Right forelimb (tissue), 1 donor: ENCODE measurements around the gene DNAL4.
A peak's percentile ranks its signal among the peaks of the same experiment; 100 is the strongest.
"Not testable (repeated sequence)": the region's sequence is repeated elsewhere in the genome, so short reads cannot be mapped to it uniquely, and the experiment has no call there.

Experiments used
- DNase-seq: peaks from one replicate; pipeline ENCODE4 v3.0.0-alpha.2; 2018

The DNAL4 gene

DNA sequence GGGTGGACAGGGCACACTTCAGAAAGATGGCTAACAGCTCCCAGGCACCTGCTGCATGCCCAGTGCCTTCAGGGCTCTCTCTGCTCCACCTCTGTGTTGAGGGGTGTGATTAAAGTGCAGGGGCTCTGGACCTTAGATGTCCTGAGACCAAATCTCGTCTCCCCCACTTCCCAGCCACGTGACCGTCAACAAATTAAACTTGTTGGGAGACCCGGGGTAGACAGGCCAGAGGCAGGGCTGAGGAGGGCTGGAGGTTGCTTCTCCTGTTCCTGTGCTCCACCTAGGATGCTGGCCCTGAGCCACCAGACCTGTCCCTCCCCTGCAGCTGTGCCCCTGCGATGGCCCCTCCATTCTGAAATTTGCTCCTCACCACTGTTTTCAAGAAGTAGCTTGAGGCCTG, 32.9 kb upstream of the DNAL4 start:
- no peak for DNase-seq

GRCh38 chr22:38826386-38826785, 32.4 kb upstream of the DNAL4 start:
- DNase-seq = no peak

DNA sequence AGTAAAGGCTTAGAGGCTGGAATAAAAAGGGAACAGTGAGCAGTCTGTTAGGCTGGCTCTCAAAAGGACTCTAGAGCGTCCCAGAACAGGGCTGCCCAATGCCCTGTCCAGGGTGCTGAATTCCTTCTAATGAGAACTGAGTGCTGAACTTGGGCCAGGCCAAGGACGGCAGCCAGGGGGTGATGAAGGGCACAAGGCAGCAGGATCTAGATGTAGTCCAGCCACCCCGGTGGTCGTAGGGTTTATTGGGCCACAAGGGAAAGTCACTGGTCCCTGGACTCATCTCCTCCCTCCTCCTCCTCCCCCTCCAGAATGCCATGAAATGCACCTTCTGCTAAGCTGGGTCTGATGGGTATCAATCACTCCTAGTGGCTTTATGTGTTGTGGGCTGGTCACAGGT, 30.6 kb upstream of the DNAL4 start:
- peak; percentile 76 for DNase-seq

- DNase-seq = no peak
Measured at GRCh38 chr22:38823637-38824036, 29.7 kb upstream of the DNAL4 start.

- no peak for DNase-seq
Measured at GRCh38 chr22:38823076-38823475, 29.1 kb upstream of the DNAL4 start.

- no peak for DNase-seq
Measured at GRCh38 chr22:38820020-38820419, 26.1 kb upstream of the DNAL4 start.

DNA sequence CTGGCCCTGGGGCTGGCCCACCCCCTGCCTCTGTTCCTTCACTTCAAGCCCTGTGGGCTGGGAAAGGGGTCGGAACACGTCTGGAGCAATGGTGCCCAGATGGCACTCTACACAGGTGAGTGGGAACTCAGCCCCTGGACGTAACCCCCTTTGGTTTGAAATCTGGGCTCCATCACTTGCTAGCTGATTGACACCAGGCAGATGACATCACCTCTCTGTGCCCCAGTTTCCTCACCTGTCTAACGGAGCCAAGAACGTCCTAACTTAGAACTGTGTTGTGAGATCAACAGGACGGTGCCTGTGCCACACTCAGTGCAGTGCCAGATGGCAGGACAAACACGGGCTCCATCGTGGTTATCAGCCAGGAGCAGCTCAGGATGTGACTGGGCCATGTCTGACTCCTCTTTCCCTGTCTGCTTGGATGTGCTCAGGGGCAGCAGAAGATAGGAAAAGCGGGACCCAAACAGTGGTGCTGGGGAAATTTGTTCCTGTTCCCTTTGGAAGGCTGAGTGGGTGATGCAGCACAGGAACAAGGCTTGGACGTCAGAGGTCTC, 25.5 kb upstream of the DNAL4 start:
- no peak for DNase-seq

GRCh38 chr22:38817196-38817595, 23.3 kb upstream of the DNAL4 start:
- DNase-seq = no peak

- DNase-seq = no peak
Measured at GRCh38 chr22:38815842-38816241, 21.9 kb upstream of the DNAL4 start.

- no peak for DNase-seq
Measured at GRCh38 chr22:38811241-38811640, 17.3 kb upstream of the DNAL4 start.

GRCh38 chr22:38805041-38805593, 11.2 kb upstream of the DNAL4 start:
- DNase-seq = not testable (repeated sequence)

- DNase-seq = no peak
Measured at GRCh38 chr22:38802671-38803121, 8.8 kb upstream of the DNAL4 start.

DNA sequence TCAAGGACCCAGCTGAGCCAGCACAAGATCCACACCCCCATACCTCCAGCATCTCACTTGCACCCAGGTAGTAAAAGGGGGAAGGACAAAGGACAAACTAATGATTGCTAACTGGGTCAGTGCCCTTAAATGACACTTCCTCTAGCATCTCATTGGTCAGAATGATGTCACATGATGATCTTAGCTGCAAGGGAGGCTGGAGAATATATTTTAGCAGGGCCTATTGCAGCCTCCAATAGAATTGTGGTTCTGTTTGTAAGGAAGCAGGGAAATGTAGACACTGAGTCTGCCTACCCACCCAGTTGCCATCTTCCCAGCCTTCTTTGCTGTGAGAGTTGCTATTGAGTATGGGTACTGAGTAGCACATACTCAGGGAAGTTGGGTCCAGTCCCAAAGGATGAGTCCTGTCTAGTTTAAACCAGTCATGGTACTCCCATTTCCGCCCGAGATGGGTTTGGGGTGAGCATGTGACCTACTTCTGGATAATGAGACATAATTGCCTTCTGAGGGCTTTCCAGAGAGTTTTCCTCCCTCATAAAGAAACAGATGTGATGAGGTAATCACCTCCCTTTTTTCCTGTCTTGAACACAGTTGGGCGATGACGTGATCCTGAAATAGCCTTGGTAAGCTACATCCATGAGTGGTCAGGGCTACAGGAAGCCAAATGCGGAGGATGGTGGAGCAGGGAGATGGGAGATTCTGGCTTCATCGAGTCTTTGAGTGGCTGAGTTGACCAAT, 5.5 kb upstream of the DNAL4 start:
- no peak for DNase-seq

- no peak for DNase-seq
Measured at GRCh38 chr22:38798496-38798895, 4.6 kb upstream of the DNAL4 start.

DNA sequence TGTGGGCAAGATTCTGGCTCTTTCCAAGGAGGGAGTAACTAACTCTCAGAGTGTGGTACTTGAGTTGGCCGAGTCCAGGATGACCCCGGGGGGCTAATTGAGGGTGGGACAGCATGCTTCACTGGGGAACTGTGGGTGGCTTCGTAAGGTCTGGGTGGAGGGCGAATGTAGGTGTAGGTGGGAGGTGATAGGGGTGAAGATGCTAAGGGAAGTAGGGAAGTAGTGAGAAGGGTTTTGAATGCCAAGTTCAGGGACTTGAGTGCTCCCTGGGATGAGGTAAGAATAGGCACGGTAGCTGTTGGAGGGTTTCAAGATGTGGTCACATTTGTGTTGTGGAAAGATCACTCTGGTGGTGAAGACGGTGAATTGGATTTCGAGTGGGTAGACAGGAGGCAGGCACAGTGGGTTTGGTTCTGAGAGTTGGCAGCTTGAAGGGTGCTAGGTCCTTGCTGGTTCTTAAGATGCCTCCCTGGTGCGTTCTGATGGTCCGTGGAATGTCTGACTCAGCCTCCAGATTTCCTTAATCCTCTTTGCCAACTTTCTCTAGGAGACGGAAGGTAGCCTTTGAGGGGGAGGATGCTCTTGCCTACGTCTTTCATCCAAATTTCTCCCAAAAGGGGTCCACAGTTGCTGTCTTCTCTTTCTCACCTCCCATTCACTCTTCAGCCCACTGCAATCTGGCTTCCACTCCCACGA, 2.5 kb upstream of the DNAL4 start:
- DNase-seq = no peak

- DNase-seq = no peak
Measured at GRCh38 chr22:38795569-38795968, 1.6 kb upstream of the DNAL4 start.

DNA sequence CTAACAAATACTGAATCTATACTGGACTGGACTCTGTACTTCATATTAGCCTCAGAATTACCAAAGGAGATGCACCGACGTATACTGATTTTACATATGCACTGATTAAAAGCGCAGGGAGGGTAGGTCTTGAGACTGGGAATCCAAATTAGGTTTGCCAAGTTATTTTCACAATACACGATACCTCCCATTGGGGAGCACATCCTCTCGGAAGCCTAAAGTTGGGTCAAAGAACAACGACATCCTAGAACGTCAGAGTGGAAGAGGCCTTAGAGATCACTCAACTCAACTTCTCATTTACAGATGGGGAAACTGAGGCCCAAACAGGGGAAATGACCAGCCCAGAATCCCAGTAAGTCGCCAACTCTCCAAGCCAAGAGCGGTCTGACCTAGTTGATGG, 626 bp downstream of the DNAL4 start:
- DNase-seq = no peak

- DNase-seq = no peak
Measured at GRCh38 chr22:38792833-38793232, 1.1 kb downstream of the DNAL4 start.

GRCh38 chr22:38789606-38790005, 4.3 kb downstream of the DNAL4 start:
- DNase-seq = no peak

- DNase-seq = no peak
Measured at GRCh38 chr22:38788846-38789245, 5.1 kb downstream of the DNAL4 start.

DNA sequence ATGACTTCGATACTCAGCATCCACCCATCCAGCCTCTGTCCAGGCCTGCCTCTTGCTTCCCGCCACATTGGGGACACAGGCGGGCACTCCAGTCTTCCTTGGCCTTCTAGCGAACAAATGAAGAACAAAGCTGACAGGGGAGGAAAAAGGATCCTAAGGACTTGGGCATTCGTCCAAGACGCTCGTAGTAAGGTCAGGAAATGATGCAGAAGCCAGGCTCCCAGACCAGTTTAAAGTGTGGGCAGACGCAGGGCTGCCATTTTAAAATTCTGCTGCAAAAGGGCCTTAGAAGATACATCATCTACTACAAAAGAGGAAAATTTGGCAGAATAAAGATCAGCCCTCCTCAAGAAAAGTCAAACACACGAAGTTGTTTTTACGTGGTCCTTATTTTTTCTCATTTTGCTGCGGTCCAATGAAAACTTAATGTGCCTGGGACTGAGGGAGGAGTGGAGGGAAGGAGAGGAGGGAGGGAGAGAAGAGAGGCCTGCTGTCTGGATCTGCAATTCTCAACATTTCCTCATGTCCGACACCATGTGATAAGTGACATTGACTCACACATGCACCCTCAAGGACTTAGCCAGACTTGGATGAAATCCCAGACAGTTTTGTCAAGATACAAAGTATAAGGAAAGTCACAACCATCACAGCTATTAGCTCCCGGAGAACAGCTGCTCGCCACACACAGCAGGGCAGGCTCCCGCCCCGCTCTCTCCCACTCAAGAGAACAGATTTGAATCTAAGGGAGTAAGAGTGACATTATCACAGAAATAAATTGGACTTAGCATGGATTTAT, 5.7 kb downstream of the DNAL4 start:
- no peak for DNase-seq

DNA sequence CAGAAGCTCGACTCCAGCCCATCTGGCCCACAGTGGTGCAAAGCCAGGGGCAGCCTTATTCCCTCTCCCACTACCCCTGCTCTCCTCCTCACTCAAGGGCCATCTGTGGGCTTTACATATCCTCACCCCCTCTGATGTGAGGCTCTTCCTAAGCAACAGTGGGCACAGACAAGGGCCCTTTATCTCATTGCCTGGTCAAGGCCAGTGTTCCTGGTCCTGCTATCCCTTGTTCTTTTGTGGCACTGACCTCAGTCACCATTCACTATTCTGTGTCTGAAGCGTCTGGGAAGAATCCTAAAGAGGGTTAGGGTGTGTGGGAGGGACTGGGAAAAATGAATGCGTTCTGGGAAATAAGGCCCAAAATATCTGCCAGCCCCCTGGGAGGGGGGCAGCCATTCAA, 7.3 kb downstream of the DNAL4 start:
- DNase-seq = no peak

DNA sequence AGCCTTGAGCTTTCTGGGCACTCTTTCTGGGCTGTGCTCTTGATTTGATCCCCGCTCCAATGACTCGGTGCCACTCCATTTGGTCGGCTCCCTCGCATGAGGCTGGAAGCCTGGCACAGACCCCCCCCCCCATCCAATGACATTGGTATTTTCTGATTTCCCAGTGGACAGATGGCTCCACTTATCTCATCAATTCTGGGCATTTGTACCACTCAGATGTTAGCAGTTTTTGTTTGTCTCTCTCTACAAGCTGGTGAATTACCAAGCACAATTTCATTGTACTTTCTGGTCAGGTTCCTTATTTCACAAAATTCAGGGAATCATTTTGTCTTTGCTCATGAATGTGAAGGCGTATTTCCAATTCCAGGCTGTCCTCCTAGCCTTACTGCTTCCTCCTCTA, 9.1 kb downstream of the DNAL4 start:
- no peak for DNase-seq
